GM19239 (cell line): ENCODE measurements around the gene PNLIPRP1.

Experiments
- DNase-seq: peaks from one replicate; pipeline ENCODE4 v3.0.0; 2011; ENCODE audit warnings: low spot score; ENCODE audit not compliant: insufficient read length
- FAIRE-seq: peaks from 2 replicates; lab custom pipeline; 2011; peaks lifted over from hg19 to GRCh38; lab: Jason Lieb, UNC

Gene PNLIPRP1

GRCh38 chr10:116627386-116627933 is 36.7 kb downstream of the PNLIPRP1 start:
- FAIRE-seq (no peak), DNase-seq (no peak)

DNA sequence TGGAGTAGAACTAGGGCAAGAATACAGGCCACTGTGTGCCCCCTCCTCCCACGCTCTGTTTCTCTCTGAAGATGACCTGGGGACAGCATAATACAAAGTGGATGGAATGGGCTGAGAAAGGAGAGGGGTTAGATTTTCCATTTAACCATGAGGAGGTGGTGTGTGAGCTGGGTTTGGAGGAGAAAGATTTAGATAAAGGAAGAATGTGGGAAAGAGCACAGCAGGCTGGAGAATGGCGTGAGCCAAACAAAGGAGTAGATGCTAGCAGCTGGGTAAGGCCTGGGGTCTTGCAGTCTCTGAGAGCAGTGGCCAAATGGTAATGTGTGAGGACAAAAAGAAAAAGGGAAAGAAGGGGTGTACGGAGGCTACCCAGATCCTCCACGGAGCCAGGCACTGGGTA is 38.6 kb downstream of the PNLIPRP1 start:
- no peak for FAIRE-seq
- DNase-seq, result no peak

DNA sequence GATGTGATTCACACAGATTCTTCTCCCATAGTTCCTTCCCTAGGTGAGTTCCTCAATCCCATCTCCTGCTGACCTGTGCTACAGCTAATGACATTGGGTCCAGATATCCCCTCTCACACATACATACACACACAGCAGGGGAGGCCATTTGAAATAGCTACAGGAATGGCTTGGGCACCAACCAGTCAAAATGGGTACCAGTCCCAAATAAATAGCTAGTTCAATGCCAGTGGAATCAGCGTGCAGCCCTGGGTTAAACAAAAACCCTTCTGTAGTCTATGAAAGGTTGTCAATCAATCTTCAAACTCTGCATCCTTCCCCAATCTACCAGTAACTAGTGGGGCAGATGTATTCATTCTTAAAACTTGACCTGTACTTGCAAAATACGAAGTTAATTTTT is 39.3 kb downstream of the PNLIPRP1 start:
- FAIRE-seq (no peak), DNase-seq (no peak)

- DNase-seq, result no peak
- no peak for FAIRE-seq
Observed at GRCh38 chr10:116631871-116632295, 41.1 kb downstream of the PNLIPRP1 start.

DNA sequence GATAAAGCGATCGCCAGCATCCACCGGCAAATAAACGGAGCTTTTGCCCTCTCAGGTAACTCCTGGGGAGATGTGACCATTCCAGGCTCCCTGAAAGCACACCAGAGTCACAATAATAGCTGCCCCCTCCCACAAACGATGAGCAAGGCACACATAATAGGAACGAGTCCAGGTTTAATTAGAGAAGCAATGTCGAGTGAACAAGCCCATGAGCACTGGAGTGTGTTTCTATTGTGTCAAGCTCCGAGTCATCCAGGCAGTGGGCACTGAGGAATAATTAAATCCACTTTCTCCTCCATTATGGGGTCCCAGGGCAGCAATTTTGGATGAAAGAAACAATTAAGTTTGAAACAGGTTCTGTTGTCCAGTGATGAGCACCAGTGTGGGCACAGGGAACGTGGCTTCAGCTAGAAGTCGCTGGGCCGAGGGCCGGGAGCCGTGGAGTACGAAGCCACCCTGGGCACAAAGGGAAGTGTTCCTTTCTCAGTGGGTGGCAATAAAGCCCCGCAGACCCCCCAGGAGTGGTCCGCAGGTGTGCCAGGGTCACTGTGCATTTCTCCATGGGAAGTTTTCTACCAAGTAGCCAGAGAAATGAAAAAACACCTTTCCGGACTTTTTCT is 41.9 kb downstream of the PNLIPRP1 start:
- DNase-seq, result no peak
- FAIRE-seq, result no peak

DNA sequence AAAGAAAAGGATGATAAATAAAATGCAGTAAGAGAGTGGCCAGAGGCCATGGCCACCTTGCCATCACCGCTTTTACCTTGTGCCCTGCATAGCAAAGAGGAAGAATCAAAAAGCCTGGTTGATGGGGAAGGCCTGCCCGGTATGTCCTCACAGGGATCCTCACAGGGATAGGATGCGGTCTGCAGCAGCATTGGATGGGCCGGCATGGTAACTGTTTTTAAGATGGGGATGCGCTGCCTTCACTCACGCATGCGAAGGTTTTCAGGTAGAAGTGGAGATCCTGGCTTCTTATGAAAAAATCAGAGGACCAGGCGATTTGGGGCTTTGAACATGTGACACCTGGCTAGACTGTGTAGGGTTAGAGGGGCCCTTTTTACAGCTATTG is 42.4 kb downstream of the PNLIPRP1 start:
- no peak for DNase-seq
- no peak for FAIRE-seq

DNA sequence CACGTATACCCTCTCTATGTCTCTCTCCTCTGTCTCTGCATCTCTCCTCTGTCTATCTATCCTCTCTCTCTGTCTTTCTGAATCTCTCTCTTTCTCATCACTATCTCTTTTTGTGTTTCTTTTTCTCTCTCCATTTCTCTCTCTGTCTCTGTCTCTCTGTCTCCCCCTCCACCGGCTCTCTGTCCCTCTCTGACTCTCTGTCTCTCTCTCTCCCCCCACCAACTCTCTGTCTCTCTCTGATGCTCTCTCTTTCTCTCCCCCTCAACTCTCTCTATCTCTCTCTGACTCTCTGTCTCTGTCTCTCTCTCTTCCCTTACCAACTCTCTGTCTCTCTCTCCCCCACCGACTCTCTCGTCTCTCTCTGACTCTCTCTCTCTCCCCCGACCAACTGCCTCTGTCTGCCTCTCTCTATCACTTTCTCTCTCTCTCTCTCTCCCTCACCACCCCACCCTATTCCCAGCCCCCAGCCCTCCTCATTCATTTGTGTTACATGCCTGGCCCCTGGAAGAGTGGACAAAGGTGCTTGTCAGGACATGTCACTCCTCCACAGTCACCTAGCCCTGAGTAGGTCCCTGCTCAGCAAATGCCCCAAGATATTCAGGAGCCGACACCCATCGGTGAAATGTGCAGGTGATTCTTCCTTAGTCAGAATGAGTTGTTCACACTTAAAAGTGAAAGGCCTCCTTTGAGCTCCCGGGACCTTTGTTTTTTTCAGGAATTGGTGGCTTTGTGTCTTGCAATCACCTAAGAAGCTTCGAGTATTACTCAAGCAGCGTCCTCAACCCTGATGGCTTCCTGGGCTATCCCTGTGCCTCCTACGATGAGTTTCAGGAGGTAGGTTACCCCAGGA is 43.6 kb downstream of the PNLIPRP1 start:
- FAIRE-seq, result no peak
- DNase-seq, result no peak

GRCh38 chr10:116636385-116636784 is 45.6 kb downstream of the PNLIPRP1 start:
- DNase-seq, result no peak
- FAIRE-seq, result no peak

- FAIRE-seq (no peak), DNase-seq (no peak)
Observed at GRCh38 chr10:116636976-116637375, 46.2 kb downstream of the PNLIPRP1 start.

GRCh38 chr10:116637830-116638229 is 47.1 kb downstream of the PNLIPRP1 start:
- DNase-seq (no peak), FAIRE-seq (no peak)

- DNase-seq (no peak), FAIRE-seq (no peak)
Observed at GRCh38 chr10:116646502-116646901, 55.7 kb downstream of the PNLIPRP1 start.

GRCh38 chr10:116648903-116649302 is 58.1 kb downstream of the PNLIPRP1 start:
- FAIRE-seq, result no peak
- DNase-seq, result no peak

- FAIRE-seq, result no peak
- DNase-seq, result no peak
Observed at GRCh38 chr10:116653885-116654284, 63.1 kb downstream of the PNLIPRP1 start.

DNA sequence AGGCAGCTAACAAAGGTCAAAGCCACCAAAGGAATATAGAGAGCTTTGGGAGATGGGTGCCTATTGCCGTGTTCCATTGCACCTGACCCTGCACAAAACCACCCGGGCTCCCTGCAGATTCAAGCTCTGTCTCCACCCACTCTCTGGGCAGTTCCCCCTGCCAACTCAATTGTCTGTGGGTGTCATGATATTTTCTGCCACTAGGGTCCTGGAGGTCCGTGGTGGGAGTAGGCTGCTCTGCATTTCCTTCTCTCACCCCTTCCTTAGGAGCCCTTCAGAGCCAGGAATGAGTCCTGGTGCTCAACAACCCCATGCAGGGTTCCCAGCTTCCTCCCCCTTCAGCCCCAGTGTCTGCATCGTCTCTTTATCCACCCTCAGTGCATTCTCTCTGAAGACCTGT is 64.1 kb downstream of the PNLIPRP1 start:
- no peak for FAIRE-seq
- DNase-seq, result no peak

- no peak for DNase-seq
- no peak for FAIRE-seq
Observed at GRCh38 chr10:116655568-116655967, 64.8 kb downstream of the PNLIPRP1 start.

DNA sequence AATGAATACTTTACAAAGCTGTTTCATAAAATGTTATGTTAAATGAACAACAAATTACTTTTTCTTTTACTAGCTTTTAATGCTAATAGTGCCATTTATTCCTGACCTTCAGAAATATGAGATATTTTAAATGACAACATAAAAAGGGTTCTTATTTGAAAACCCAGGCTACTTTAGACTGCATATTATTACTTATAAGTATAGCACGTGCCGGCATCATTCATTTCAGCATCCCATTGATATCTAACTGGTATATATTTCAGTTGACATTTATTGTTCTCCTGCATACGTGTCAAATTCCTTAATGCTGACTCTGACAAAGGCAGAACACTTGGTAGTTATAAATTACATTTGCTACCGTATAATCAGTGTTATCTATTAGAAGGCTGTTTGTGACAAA is 65.3 kb downstream of the PNLIPRP1 start:
- FAIRE-seq (no peak), DNase-seq (no peak)

- FAIRE-seq, result no peak
- DNase-seq, result no peak
Observed at GRCh38 chr10:116657863-116658551, 67.2 kb downstream of the PNLIPRP1 start.
